Thyroid gland (tissue), 4 donors: ENCODE results near the gene ABCG1.

ENCODE experiments used
- POLR2A ChIP-seq, 2 donors: fragments of 450-650 bp; IDR thresholded peaks; one replicate each; pipeline ENCODE4 v1.6.1; 2017; ENCODE audit warnings: antibody characterized with exemption in 2 of 2, mild to moderate bottlenecking in 2 of 2, moderate library complexity in 1 of 2
- TF ChIP-seq, protein P1 (sequence below), 6 experiments: fragments of 200-600 bp in 3 of 6; fragments of 450-650 bp in 3 of 6; sonication (generic) in 3 of 6; IDR thresholded peaks; one replicate each; pipeline ENCODE4 v1.5.1; 2016 to 2019; ENCODE audit warnings: antibody characterized with exemption in 6 of 6, mild to moderate bottlenecking in 2 of 6, inconsistent platforms in 1 of 6, moderate library complexity in 1 of 6

DNA sequence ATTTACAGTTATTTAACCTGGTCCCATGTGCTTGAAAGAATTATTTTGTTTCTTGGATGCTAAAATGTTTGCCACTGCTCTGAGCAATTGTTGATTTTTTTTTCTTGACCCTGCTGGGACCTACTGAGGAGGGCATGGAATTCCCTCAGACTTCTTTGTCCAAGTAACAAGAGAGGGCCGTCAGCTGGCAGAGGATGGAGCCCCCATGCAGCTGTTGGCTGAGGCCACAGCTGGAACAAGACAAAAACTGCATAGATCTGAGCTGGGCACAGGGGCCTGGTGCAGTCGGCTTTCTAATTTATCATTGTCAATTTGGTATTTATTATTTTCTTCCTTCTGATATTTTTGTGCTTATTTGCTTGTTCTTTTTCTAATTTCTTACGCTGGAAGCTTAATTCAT lies 39.6 kb upstream of the ABCG1 start:
- TF ChIP-seq, protein P1, sequence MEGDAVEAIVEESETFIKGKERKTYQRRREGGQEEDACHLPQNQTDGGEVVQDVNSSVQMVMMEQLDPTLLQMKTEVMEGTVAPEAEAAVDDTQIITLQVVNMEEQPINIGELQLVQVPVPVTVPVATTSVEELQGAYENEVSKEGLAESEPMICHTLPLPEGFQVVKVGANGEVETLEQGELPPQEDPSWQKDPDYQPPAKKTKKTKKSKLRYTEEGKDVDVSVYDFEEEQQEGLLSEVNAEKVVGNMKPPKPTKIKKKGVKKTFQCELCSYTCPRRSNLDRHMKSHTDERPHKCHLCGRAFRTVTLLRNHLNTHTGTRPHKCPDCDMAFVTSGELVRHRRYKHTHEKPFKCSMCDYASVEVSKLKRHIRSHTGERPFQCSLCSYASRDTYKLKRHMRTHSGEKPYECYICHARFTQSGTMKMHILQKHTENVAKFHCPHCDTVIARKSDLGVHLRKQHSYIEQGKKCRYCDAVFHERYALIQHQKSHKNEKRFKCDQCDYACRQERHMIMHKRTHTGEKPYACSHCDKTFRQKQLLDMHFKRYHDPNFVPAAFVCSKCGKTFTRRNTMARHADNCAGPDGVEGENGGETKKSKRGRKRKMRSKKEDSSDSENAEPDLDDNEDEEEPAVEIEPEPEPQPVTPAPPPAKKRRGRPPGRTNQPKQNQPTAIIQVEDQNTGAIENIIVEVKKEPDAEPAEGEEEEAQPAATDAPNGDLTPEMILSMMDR (IDR thresholded peaks at IDR 0.05), result no peak
- TF ChIP-seq POLR2A (IDR thresholded peaks at IDR 0.05), result no peak
